Kidney epithelial cell (primary cell): ENCODE data around the gene CYP27C1. TPM values are rescaled to one million over a fixed set of nuclear protein-coding genes. Genes with fewer than 3 reads are reported as not detected.
"Not testable (repeated sequence)": the region's sequence is repeated elsewhere in the genome, so short reads cannot be mapped to it uniquely, and the experiment has no call there.

Experiments
- DNase-seq: peaks from one replicate; pipeline ENCODE4 v3.0.0-alpha.2; 2010; ENCODE audit warnings: low read depth
- H3K27me3 ChIP-seq: 2 replicates; pipeline ENCODE4 v1.6.0; 2011; ENCODE audit warnings: low read length; ENCODE audit not compliant: control insufficient read depth, insufficient read depth
- H3K36me3 ChIP-seq: 2 replicates; pipeline ENCODE4 v1.5.1; 2011; ENCODE audit warnings: low read length; ENCODE audit not compliant: control insufficient read depth, insufficient read depth
- H3K4me3 ChIP-seq: 2 replicates; pipeline ENCODE4 v1.5.1; 2011; ENCODE audit warnings: low read depth, mild to moderate bottlenecking, control low read depth, low read length
- total RNA-seq: library from RNA; depleted of rRNA; stranded (reverse); fragments of >200 nt; gene quantifications from 2 replicates; pipeline ENCODE4 v1.2.3, GENCODE V29; 2015
- TF ChIP-seq, protein P1 (sequence below): IDR thresholded peaks from 2 replicates; pipeline ENCODE4 v1.5.1; 2011; ENCODE audit warnings: mild to moderate bottlenecking, moderate library complexity, low read length, control low read depth, inconsistent platforms; ENCODE audit not compliant: insufficient read depth, poor library complexity, severe bottlenecking

The CYP27C1 gene
- total RNA-seq, 1 donor from 2014 or later: 2.3 TPM

DNA sequence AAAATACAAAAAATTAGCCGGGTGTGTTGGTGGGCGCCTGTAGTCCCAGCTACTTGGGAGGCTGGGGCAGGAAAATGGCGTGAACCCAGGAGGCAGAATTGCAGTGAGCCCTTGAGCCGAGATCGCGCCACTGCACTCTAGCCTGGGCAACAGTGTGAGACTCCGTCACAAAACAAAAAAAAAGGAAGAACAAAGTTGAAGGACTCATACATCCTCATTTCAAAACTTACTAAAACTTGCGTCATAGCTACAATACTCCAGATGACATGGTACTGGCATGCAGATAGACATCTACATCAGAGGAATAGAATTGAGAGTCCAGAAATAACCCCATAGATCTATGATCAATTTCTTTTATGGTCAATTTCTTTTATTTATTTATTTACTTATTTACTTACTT, 13.6 kb upstream of the CYP27C1 start:
- no peaks in the 10 kb centered on the region for H3K36me3 ChIP-seq
- TF ChIP-seq, protein P1, sequence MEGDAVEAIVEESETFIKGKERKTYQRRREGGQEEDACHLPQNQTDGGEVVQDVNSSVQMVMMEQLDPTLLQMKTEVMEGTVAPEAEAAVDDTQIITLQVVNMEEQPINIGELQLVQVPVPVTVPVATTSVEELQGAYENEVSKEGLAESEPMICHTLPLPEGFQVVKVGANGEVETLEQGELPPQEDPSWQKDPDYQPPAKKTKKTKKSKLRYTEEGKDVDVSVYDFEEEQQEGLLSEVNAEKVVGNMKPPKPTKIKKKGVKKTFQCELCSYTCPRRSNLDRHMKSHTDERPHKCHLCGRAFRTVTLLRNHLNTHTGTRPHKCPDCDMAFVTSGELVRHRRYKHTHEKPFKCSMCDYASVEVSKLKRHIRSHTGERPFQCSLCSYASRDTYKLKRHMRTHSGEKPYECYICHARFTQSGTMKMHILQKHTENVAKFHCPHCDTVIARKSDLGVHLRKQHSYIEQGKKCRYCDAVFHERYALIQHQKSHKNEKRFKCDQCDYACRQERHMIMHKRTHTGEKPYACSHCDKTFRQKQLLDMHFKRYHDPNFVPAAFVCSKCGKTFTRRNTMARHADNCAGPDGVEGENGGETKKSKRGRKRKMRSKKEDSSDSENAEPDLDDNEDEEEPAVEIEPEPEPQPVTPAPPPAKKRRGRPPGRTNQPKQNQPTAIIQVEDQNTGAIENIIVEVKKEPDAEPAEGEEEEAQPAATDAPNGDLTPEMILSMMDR: no peak
- H3K27me3 ChIP-seq: no peaks in the 10 kb centered on the region
- H3K4me3 ChIP-seq: no peak overlapping the region
- DNase-seq: no peak

DNA sequence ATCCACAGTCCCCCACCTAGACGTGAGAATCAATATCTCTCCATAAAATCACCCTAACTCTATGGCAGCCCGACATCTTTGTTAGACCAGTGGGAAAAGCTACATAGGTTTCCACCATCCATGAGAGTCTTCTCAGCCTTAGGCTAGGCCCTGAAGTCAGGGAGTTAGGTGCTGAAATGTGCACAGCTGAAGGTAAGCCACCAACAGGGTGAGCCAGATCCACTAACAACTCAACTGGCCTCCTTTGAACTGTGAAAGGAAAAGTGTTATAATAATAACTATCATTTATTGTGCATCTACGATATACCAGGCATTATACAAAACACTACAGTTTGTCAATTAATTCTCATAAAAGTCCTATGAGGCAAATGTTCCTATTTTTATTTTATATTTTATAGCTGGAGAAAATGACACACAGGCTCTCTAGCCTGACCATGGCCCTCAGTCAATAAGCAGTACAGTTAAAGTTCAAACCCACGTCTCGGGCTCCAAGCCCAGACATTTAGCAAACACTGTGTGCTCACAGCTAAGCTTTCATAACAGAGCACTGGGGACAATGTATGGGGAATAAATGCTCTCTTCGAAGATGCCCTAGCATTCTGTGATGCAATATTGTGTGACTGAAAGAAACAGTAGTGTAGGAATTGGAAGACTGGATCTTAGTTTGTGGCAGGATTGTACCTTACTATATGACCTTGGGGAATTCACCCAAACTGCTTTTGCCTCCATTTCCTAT, 11.2 kb upstream of the CYP27C1 start:
- no peak for DNase-seq
- H3K36me3 ChIP-seq: no peaks in the 10 kb centered on the region
- no peak overlapping the region for H3K4me3 ChIP-seq
- TF ChIP-seq, protein P1: no peak
- H3K27me3 ChIP-seq: no peaks in the 10 kb centered on the region

DNA sequence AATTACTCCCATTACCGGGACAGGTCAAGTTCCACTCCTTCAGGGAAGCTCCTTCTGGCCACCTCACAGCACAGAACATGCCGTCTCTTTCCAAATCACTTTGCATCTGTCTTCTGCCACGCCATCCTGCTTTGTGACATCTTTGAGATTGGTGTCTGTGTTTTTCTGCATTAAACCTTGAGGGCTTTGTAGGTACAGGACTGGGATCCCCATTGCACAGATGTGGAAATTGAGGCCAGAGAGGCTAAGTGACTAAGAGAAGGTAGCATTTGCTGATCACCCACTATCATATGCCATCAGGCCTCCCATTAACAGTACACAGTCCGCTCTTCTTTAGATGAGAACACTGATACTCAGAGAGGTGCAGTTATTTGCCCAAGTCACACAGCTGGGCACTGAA, 9.5 kb upstream of the CYP27C1 start:
- TF ChIP-seq, protein P1: no peak
- DNase-seq: no peak
- Histone ChIP-seq H3K36me3 (no peaks in the 10 kb centered on the region), H3K27me3 (no peaks in the 10 kb centered on the region), H3K4me3 (no peak overlapping the region)

DNA sequence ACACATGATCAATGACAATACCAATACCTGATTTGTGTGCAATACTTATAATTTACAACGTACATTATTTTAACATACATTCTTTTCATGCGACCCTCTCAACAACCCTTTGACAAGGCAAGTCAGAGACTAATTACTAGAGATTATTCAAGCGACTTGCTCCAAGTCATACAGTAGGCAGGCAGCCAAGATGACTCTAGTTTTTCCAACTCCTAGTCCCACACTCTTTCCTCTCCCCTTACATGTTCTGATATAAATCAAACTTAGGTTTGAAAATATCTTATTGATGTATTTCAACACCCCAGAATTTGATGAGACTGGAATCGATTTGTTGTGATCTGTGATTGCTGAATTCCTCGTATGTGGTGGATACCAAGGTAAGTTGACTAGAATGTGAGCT, 8.0 kb upstream of the CYP27C1 start:
- no peak for DNase-seq
- TF ChIP-seq, protein P1: no peak
- H3K4me3 ChIP-seq: no peak overlapping the region
- H3K36me3 ChIP-seq: no peaks in the 10 kb centered on the region
- no peaks in the 10 kb centered on the region for H3K27me3 ChIP-seq

DNA sequence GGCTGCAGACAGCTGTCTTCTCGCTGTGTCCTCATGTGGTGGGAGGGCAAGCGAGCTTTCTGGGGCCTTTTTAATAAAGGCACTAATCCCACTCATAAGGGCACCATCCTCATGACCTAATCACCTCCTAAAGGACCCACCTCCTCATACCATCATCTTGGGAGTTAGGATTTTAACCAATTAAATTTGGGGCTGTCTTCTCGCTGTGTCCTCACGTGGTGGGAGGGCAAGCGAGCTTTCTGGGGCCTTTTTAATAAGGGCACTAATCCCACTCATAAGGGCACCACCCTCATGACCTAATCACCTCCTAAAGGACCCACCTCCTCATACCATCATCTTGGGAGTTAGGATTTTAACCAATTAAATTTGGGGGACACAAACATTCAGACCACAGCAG, 7.2 kb upstream of the CYP27C1 start:
- not testable (repeated sequence) for DNase-seq, H3K4me3 ChIP-seq, H3K27me3 ChIP-seq, H3K36me3 ChIP-seq

DNA sequence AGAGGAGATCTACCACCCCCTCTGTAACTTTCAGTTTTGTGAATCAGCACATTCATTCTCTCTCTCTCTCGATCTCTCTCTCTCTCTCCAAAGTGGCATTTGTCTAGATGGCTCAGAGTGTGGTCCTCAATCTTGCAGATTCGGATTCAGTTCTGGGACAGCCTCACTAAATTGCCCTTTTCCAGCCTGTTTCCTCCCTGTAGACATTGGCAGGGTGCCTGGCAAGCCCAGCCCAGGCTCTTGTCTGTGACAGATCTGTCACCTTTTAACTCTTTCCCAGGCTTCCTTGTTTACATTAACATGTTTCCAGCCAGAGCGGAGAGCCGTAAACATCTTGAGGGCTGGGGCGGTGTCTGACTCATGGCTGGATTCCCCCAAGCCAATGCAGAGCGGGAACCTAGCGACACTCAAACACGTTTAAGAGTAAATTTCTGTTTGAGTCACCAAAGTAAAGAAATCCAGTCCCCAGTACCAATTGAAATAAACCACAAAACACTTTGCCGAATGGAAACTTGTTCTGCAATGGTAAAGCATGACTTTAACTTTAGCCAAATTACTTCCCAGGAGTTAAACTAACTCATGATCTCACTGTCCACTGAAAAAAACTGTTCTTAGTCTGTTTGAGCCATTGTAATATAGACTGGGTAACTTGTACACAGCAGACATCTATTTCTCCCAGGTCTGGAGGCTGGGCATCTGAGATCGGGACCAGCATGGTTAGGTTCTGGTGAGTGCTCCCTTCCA, 6.6 kb upstream of the CYP27C1 start:
- H3K36me3 ChIP-seq: no peaks in the 10 kb centered on the region
- H3K27me3 ChIP-seq: no peaks in the 10 kb centered on the region
- TF ChIP-seq, protein P1: no peak
- peak; percentile 86 for DNase-seq
- H3K4me3 ChIP-seq: no peak overlapping the region
